H9 (cell line): ENCODE measurements around the gene GNG11. TPM values are rescaled to one million over a fixed set of nuclear protein-coding genes. Genes with fewer than 3 reads are reported as not detected.

ENCODE experiments used
- DNase-seq: peaks from one replicate; pipeline ENCODE4 v3.0.0-alpha.2; 2017
- H2AFZ ChIP-seq: one replicate; pipeline ENCODE4 v1.6.1; 2013; ENCODE audit warnings: mild to moderate bottlenecking, low read length, control low read depth, moderate library complexity
- H2AK5ac ChIP-seq: 2 replicates; pipeline ENCODE4 v1.6.1; 2013; ENCODE audit warnings: low read length, control low read depth, mixed read lengths; ENCODE audit not compliant: insufficient read length
- H2BK120ac ChIP-seq: one replicate; pipeline ENCODE4 v1.6.1; 2013; ENCODE audit warnings: low read depth, mild to moderate bottlenecking, low read length, control low read depth, inconsistent platforms; ENCODE audit not compliant: poor library complexity, severe bottlenecking
- H2BK12ac ChIP-seq: 2 replicates; pipeline ENCODE4 v1.6.1; 2013; ENCODE audit warnings: low read length, control low read depth, mixed read lengths, low read depth; ENCODE audit not compliant: insufficient read length
- H2BK15ac ChIP-seq: 2 replicates; pipeline ENCODE4 v1.6.1; 2013; ENCODE audit warnings: low read depth, low read length, control low read depth
- H2BK20ac ChIP-seq: one replicate; pipeline ENCODE4 v1.6.1; 2013; ENCODE audit warnings: low read depth, mild to moderate bottlenecking, low read length, control low read depth, inconsistent platforms; ENCODE audit not compliant: poor library complexity, severe bottlenecking
- H2BK5ac ChIP-seq: 2 replicates; pipeline ENCODE4 v1.6.1; 2013; ENCODE audit warnings: low read length, control low read depth, mixed read lengths; ENCODE audit not compliant: insufficient read length
- H3K14ac ChIP-seq: 2 replicates; pipeline ENCODE4 v1.6.1; 2013; ENCODE audit warnings: low read length, control low read depth; ENCODE audit not compliant: insufficient read depth
- H3K18ac ChIP-seq: 2 replicates; pipeline ENCODE4 v1.6.1; 2013; ENCODE audit warnings: low read depth, mild to moderate bottlenecking, mixed read lengths, low read length, control low read depth; ENCODE audit not compliant: insufficient read length
- H3K23ac ChIP-seq: 2 replicates; pipeline ENCODE4 v1.6.1; 2013; ENCODE audit warnings: low read length, control low read depth, mixed read lengths, low read depth; ENCODE audit not compliant: insufficient read length
- H3K23me2 ChIP-seq: 2 replicates; pipeline ENCODE4 v1.6.1; 2013; ENCODE audit warnings: low read depth, mild to moderate bottlenecking, mixed read lengths, low read length, control low read depth; ENCODE audit not compliant: insufficient read length, poor library complexity, severe bottlenecking
- H3K27ac ChIP-seq: 2 replicates; pipeline ENCODE4 v1.5.1; 2013; ENCODE audit warnings: low read length, control low read depth, mixed read lengths, low read depth; ENCODE audit not compliant: insufficient read length
- H3K27me3 ChIP-seq: 2 replicates; pipeline ENCODE4 v1.6.1; 2013; ENCODE audit warnings: low read length, control low read depth, inconsistent platforms; ENCODE audit not compliant: insufficient read depth
- H3K4ac ChIP-seq: 2 replicates; pipeline ENCODE4 v1.6.1; 2013; ENCODE audit warnings: low read depth, mild to moderate bottlenecking, control low read depth, inconsistent platforms, low read length, moderate library complexity
- H3K4me1 ChIP-seq: 2 replicates; pipeline ENCODE4 v1.6.1; 2013; ENCODE audit warnings: low read length, control low read depth, inconsistent platforms; ENCODE audit not compliant: insufficient read depth
- H3K4me2 ChIP-seq: 2 replicates; pipeline ENCODE4 v1.6.1; 2013; ENCODE audit warnings: low read length, control low read depth, mixed read lengths; ENCODE audit not compliant: insufficient read length, insufficient read depth
- H3K56ac ChIP-seq: 2 replicates; pipeline ENCODE4 v1.6.1; 2013; ENCODE audit warnings: low read depth, mild to moderate bottlenecking, mixed read lengths, low read length, control low read depth; ENCODE audit not compliant: insufficient read length
- H3K79me1 ChIP-seq: 2 replicates; pipeline ENCODE4 v1.6.1; 2013; ENCODE audit warnings: low read depth, mild to moderate bottlenecking, moderate library complexity, low read length, control low read depth, inconsistent platforms; ENCODE audit not compliant: insufficient read depth, poor library complexity, severe bottlenecking
- H3K79me2 ChIP-seq: 2 replicates; pipeline ENCODE4 v1.6.1; 2013; ENCODE audit warnings: low read length, control low read depth, inconsistent platforms; ENCODE audit not compliant: insufficient read depth
- H3K9ac ChIP-seq: 2 replicates; pipeline ENCODE4 v1.6.1; 2013; ENCODE audit warnings: low read length, control low read depth, mixed read lengths; ENCODE audit not compliant: insufficient read length; ENCODE audit errors: extremely low read depth
- H3K9me3 ChIP-seq: one replicate; pipeline ENCODE4 v1.6.1; 2013; ENCODE audit warnings: low read depth, low read length, inconsistent platforms; ENCODE audit not compliant: control insufficient read depth
- H3T11ph ChIP-seq: one replicate; pipeline ENCODE4 v1.6.1; 2013; ENCODE audit warnings: mild to moderate bottlenecking, low read length, control low read depth, inconsistent platforms
- H4K20me1 ChIP-seq: one replicate; pipeline ENCODE4 v1.6.1; 2013; ENCODE audit not compliant: control insufficient read depth, insufficient read length, insufficient read depth
- H4K5ac ChIP-seq: 2 replicates; pipeline ENCODE4 v1.6.1; 2013; ENCODE audit warnings: low read depth, mild to moderate bottlenecking, mixed read lengths, low read length, control low read depth; ENCODE audit not compliant: insufficient read length
- H4K8ac ChIP-seq: replicated peaks from 2 replicates; pipeline ENCODE4 v1.6.1; 2013; ENCODE audit warnings: low read length, control low read depth, mixed read lengths, low read depth; ENCODE audit not compliant: insufficient read length
- H4K91ac ChIP-seq: 2 replicates; pipeline ENCODE4 v1.6.1; 2013; ENCODE audit warnings: low read depth, mild to moderate bottlenecking, moderate library complexity, mixed read lengths, low read length, control low read depth; ENCODE audit not compliant: insufficient read length
- H3K27ac Mint-ChIP-seq, 3 experiments: 2 replicates in 2 of 3; 3 replicates in 1 of 3; pipeline ENCODE4 v1.8.0; 2020 to 2021; ENCODE audit warnings: mixed read lengths in 3 of 3, mild to moderate bottlenecking in 1 of 3, moderate library complexity in 1 of 3
- H3K27me3 Mint-ChIP-seq: 2 replicates; pipeline ENCODE4 v1.8.0; 2021; ENCODE audit warnings: low read depth, mild to moderate bottlenecking, moderate library complexity, mixed read lengths
- H3K36me3 Mint-ChIP-seq, 3 experiments: 2 replicates in 2 of 3; 3 replicates in 1 of 3; pipeline ENCODE4 v1.8.0; 2020 to 2021; ENCODE audit warnings: low read depth in 3 of 3, mixed read lengths in 3 of 3; ENCODE audit not compliant: insufficient read depth in 1 of 3
- H3K4me1 Mint-ChIP-seq, 2 experiments: 2 replicates each; pipeline ENCODE4 v1.8.0; 2020; ENCODE audit warnings: mixed read lengths in 2 of 2
- H3K4me3 Mint-ChIP-seq, 2 experiments: 2 replicates in 1 of 2; 3 replicates in 1 of 2; pipeline ENCODE4 v1.8.0; 2020 to 2021; ENCODE audit warnings: mild to moderate bottlenecking in 2 of 2, mixed read lengths in 2 of 2, moderate library complexity in 1 of 2
- H3K9me3 Mint-ChIP-seq, 2 experiments: 2 replicates in 1 of 2; 3 replicates in 1 of 2; pipeline ENCODE4 v1.8.0; 2020; ENCODE audit warnings: mild to moderate bottlenecking in 2 of 2, mixed read lengths in 2 of 2, moderate library complexity in 1 of 2
- WGBS: extraction: QIAGEN DNeasy Blood & Tissue Kit; methylation state at CpG from one replicate; pipeline ENCODE4 v1.1.7; 2013; ENCODE audit warnings: missing lambda C conversion rate, low lambda C conversion rate, mixed read lengths; ENCODE audit not compliant: insufficient read length; ENCODE audit errors: extremely low coverage; 5-methylcytosine and 5-hydroxymethylcytosine counted together
- total RNA-seq: library from RNA; stranded (reverse); gene quantifications from 2 replicates; pipeline ENCODE4 v1.2.1, GENCODE V29; 2021
- TF ChIP-seq, protein P1 (sequence below): fragments of 200-600 bp; sonication (generic); conservative IDR thresholded peaks from 3 replicates; pipeline ENCODE4 v1.8.0; 2021; ENCODE audit warnings: antibody characterized with exemption, mild to moderate bottlenecking

Gene GNG11
- total RNA-seq, 1 experiment from 2014 or later: 0.68 TPM

DNA sequence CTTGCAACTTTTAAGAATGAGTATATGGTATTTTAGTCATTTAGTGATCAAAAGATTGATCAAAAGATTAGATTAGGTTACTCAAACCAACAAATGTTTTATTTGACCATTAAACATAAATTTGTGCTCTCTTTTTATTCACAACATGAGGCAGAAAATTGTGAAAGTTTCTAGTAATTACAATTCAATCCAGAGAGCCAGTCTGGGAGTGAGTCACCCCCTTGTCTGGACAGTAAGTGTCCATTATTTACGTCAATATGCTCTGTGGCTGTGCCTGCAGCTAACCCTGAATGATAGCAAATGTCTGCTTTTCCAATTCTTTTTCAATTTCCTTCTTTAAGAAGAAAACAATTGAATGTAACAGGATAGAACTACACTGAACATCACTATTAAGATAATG, 27.9 kb downstream of the GNG11 start:
- H3T11ph ChIP-seq: no peak overlapping the region
- no peak overlapping the region for H3K23ac ChIP-seq
- H3K4me3 Mint-ChIP-seq: no peak overlapping the region
- H2AFZ ChIP-seq: no peak overlapping the region
- H2BK12ac ChIP-seq: no peak overlapping the region
- DNase-seq: no peak
- H3K9me3 Mint-ChIP-seq: no peaks in the 10 kb centered on the region
- no peak overlapping the region for H3K4me2 ChIP-seq
- WGBS: no CpG with 5 or more reads among the region's 1 CpG
- H2BK20ac ChIP-seq: no peak overlapping the region
- no peaks in the 10 kb centered on the region for H3K79me2 ChIP-seq
- no peaks in the 10 kb centered on the region; the same call in 1 of the 2 replicates for H3K27me3 Mint-ChIP-seq
- H3K56ac ChIP-seq: no peak overlapping the region
- no peak overlapping the region for H3K4ac ChIP-seq
- H3K79me1 ChIP-seq: no peaks in the 10 kb centered on the region
- H3K27ac ChIP-seq: no peak overlapping the region
- H3K27me3 ChIP-seq: no peaks in the 10 kb centered on the region
- H3K9me3 ChIP-seq: no peaks in the 10 kb centered on the region
- no peak overlapping the region for H2BK15ac ChIP-seq
- TF ChIP-seq, protein P1, sequence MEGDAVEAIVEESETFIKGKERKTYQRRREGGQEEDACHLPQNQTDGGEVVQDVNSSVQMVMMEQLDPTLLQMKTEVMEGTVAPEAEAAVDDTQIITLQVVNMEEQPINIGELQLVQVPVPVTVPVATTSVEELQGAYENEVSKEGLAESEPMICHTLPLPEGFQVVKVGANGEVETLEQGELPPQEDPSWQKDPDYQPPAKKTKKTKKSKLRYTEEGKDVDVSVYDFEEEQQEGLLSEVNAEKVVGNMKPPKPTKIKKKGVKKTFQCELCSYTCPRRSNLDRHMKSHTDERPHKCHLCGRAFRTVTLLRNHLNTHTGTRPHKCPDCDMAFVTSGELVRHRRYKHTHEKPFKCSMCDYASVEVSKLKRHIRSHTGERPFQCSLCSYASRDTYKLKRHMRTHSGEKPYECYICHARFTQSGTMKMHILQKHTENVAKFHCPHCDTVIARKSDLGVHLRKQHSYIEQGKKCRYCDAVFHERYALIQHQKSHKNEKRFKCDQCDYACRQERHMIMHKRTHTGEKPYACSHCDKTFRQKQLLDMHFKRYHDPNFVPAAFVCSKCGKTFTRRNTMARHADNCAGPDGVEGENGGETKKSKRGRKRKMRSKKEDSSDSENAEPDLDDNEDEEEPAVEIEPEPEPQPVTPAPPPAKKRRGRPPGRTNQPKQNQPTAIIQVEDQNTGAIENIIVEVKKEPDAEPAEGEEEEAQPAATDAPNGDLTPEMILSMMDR: no peak
- H4K91ac ChIP-seq: no peak overlapping the region
- no peaks in the 10 kb centered on the region for H3K23me2 ChIP-seq
- no peak overlapping the region for H3K14ac ChIP-seq
- no peak overlapping the region for H2BK120ac ChIP-seq
- no peak overlapping the region for H3K9ac ChIP-seq
- H2BK5ac ChIP-seq: no peak overlapping the region
- no peaks in the 10 kb centered on the region for H3K4me1 Mint-ChIP-seq
- H2AK5ac ChIP-seq: no peak overlapping the region
- H4K8ac ChIP-seq: no peak overlapping the region
- H3K27ac Mint-ChIP-seq: no peak overlapping the region
- H4K5ac ChIP-seq: no peak overlapping the region
- no peaks in the 10 kb centered on the region for H4K20me1 ChIP-seq
- no peak overlapping the region for H3K18ac ChIP-seq
- no peaks in the 10 kb centered on the region for H3K4me1 ChIP-seq
- H3K36me3 Mint-ChIP-seq: no peaks in the 10 kb centered on the region
